Skin of body (tissue), 2 donors: ENCODE data around the gene STXBP5. TPM values are rescaled to one million over a fixed set of nuclear protein-coding genes. Genes with fewer than 3 reads are reported as not detected.
"Not testable (repeated sequence)": the region's sequence is repeated elsewhere in the genome, so short reads cannot be mapped to it uniquely, and the experiment has no call there.

ENCODE experiments used
- DNase-seq: peaks from one replicate; lab custom pipeline; 2025; lab: John Stamatoyannopoulos, UW
- total RNA-seq: library from RNA; depleted of rRNA; stranded (reverse); fragments of >200 nt; gene quantifications from one replicate; pipeline ENCODE4 v1.2.3, GENCODE V29; 2014

The STXBP5 gene
- total RNA-seq, 1 donor from 2014 or later: 20.6 TPM

DNA sequence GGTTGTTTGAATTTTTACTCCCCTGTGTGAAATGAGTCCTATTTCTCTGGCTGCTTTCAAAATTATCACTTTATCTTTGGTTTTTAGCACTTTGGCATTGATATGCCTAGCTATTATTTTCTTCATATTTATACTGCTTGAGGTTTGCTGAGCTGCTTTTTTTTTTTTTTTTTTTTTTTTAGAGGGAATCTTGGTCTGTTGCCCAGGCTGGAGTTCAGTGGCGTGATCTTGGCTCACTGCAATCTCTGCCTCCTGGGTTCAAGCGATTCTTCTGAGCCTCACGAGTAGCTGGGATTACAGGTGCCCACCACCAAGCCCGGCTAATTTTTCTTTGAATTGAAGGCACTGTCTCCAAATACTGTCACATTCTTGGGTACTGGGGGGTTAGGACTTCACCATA lies 40.6 kb downstream of the STXBP5 start:
- no peak for DNase-seq

DNA sequence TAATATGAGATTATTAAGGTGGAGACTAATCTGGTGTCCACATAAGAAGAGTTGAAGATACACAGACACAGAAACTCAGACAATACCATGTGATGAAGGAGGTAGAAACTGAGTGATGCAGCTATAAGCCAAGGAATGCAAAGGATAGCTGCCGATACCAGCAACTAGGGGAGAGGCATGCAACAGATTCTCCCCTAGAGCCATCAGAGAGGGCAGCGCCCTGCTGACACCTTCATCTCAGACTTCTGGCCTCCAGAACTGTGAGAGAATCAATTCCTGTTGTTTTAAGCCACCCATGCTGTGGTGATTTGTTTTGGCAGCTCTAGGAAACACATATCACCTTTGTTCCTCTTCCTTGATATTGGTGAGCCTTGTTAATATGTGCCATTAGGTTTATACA lies 41.5 kb downstream of the STXBP5 start:
- DNase-seq: no peak

DNA sequence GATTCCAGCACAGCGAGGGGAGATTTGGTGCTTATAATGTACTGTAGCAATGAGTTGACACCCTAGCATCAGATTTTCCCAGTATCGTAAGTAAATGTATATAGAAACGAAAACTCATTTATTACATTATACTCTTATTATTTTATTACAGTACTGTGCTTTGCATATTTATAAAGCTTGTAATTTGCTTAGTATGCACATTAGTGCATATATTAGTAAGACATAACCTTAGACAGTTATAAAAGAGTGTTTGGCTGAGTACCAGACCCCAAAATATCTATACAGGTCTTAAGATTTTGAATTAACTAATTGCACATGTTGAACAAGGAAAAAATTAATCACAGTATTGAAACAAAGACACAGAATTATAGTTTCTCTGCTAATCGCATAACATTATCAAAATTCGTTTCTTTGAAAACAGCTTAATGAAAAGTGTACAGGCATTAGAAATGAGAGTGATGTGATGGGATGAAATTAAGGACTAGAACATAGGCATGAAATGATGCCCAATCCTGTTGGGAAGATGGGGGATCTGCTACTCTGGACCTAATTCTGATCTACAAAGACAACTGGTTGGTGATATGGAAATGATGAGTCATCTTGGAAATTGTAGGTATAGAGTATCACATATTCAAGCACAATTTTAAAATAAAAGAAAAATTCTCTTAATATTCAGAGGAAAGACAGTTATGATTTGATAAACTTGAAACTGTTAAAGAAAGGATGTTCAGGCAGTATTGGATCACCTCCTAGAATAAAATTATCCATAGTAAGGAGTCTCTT lies 42.8 kb downstream of the STXBP5 start:
- no peak for DNase-seq

DNA sequence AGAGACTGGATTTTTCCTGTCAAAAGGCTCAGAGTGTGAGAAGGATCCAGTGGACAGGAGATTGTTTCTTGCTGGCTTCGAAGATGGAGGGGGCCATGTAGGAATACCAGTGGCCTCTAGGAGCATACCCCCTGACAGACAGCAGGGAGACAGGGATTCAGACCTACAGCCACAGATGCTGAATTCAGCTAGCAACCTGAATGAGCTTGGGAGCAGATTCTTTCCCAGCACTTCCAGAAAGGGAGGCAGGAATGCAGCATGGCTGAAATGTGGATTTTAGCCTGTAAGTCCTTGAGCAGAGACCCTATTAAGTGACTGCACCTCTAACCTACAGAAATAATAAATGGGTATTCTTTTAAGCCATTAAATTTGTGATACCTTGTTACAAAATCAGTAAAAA lies 44.6 kb downstream of the STXBP5 start:
- DNase-seq: no peak

DNA sequence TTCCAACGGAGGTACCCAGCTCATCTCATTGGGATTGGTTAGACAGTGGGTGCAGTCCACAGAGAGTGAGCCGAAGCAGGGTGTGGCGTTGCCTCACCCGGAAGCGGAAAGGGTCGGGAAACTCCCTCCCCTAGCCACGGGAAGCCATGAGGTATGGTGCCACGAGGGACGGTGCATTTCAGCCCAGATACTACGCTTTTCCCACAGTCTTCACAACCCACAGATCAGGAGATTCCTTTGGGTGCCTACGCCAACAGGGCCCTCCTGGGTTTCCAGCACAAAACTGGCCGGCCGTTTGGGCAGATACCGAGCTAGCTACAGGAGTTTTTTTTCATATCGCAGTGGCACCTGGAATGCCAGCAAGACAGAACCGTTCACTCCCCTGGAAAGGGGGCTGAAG lies 46.9 kb downstream of the STXBP5 start:
- DNase-seq: no peak

DNA sequence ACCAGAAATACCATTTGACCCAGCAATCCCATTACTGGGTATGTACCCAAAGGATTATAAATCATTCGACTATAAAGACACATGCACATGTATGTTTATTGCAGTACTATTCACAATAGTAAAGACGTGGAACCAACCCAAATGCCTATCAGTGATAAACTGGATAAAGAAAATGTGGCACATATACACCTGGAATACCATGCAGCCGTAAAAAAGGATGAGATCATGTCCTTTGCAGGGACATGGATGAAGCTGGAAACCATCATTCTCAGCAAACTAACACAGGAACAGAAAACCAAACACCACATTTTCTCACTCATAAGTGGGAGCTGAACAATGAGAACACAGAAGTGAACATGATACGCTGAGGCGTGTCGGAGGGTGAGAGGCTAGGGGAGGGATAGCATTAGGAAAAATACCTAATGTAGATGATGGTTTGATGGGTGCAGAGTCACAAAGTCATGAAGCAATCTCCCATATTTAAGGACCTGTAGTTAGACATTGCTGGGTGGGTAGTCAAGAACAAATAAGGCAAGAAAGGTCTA lies 50.8 kb downstream of the STXBP5 start:
- DNase-seq: not testable (repeated sequence)

DNA sequence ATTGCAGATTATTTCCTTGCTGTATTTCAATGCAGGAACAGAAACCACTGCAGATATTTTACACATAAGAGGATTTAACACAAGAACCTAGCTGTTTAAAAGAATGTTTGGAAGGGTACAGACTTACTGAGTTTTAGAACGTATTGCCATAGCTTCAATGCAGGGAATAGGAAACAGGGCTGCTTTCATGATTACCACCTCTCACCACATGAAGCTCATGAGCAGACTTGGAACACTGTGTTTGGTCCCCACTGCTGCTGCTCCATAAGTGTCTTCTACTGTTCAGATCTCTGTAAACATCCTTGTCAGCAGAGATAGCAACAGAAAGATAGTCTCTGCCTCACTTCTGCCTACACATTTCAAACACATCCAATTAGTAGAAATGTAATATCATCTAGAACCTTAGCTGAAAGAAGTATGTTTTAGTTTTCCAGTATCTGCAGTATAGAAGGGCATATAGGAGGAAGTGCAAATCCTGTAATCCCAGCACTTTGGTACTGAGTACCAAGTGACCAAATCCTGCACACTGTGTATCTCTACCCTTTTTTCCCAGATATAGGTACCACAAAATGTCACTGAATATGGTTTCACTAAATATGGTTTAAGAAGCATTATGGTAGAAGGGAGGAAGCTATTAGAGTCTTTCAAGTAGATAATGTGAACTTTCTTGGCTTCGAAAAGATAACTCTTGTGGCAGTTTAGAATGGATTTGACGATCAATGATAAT lies 51.9 kb downstream of the STXBP5 start:
- no peak for DNase-seq

DNA sequence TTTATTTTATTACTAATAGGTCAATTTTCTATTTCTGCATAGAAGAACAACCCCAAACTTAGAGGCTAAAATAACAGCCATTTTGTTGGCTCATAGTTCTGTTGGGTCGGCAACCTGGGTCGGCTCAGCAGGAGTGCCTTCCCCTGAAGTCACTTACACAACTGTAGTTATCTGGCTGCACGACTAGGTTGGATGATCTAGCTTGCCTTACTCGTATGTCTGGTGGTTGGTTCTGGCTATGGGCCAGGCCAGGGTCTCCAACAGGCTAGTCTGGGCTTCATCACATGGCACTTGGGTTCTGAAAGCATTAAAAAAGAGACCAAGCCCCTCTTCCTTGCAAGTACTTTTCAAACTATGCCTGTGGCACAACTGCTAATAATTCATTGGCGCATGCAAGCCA lies 53.5 kb downstream of the STXBP5 start:
- no peak for DNase-seq

DNA sequence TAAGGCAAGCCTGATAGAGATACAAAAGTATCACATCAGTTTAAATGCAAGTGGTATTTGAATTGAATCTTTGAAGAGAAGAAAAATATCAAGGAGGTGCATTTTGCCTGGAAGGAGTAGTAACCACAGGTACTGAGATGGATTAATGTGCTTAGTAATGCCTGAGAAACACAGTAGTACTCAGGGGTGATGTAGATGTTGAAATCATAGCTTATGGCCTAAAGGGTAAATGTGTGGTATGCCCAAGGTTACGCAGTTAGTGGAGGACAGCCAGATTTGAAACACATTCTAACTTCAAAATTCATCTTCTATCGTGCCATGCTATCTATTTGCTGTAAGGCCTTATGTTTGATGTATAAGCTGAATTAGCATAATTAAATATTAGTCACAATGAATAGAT lies 55.9 kb downstream of the STXBP5 start:
- no peak for DNase-seq

DNA sequence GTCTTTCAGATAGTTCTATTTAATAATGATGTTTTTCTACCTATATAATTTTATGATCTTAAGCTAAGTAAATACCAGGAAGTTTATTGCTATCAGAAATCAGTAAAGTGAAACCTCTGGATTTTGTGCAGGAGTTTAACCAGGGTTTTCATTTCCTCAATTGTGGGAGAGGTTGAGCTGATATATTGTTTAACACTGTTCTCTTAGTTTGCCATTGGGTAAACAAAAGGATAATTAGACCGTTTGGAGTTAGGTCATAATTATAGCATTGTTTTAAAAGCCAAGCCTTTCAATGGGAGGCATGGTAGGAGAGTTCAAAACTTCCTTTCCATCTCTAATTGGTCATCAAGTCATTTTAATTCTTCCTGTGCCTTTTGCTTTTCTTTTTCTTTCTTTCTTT lies 58.7 kb downstream of the STXBP5 start:
- no peak for DNase-seq

DNA sequence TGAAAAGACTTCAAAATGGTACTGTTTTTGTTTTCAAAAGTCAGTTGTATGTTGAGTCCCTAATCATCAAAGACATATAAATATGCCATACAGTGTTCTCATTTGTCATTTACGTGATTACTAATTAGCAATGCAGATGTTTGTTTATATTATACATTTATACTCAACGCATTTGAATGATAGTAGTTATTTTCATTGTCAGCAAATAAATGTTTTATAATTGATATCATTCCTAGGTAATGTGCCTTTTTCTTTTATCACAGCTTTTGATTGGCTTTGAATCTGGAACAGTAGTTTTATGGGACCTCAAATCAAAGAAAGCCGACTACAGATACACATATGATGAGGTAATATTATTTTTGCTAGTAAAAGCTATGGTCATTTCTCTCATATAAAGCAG lies 62.6 kb downstream of the STXBP5 start:
- no peak for DNase-seq

DNA sequence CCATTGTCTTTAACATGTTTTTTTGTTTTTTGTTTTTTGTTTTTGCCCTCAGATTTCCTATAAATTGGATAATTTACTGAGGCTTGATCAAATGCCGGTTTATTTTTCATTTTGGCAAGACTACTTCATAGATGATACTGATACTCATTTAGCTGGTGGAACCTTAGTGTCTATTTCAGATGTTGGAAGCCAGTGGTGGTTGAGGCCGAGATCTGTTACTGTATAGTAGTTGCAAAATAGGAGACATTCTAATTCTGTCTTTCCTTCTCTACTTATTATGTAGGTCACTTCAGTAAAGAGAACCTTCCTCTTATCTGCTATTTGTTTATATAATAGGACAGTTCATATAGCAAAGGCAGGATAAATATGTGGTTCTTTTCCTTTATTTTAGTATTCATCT lies 63.4 kb downstream of the STXBP5 start:
- no peak for DNase-seq

DNA sequence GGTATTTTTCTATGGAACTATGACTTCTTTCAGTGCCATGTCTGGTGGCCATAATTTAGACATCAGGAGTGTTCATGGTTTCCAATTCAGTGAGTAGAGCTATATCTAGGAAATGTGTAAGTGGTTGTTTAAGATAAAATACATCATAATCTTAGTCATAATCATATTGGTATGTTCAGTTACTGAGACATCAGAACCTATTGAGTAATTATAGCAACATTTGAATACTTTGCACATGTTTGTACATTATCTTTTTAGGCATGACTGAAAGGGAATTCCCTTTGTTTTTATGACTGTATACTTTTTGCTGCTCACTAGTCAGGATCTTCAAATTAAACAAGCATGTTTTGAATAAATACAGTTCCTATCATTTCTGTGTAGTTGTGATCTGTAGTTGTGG lies 64.0 kb downstream of the STXBP5 start:
- no peak for DNase-seq

DNA sequence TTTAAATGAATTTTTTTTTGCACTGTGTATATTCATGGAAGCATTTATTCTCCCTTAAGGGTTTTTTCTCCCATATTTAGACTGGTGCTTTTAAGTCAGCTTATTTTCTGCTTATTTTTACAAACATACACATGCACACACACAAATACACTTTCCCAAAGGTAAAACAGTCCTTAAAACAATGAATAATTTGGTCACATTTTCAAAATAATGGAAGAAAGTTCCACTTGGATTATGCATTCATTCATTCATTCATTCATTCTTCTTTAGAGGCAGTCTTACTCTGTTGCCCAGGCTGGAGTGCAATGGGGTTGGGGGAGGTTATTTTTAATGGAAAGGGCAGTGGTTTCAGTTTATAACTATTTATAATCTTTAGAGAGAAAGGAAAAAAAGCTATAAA lies 69.8 kb downstream of the STXBP5 start:
- DNase-seq: no peak

DNA sequence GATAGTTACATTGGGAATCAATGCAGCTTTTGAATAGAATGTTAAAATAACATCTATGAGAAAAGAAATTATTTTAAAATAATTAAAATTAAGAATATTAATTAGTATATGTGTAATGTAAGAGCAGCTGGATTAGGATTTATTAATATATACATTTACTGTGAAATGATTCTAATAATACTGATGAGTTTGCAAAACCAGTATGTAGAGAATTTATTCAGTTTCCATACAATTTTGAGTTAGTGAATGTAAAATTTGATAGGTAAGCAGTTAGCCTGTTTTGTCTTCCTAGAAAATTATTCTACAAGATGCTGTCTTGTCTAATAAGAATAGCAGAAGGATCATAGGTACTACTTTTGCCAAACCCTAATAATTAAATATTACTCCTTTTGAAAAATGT lies 70.6 kb downstream of the STXBP5 start:
- no peak for DNase-seq

DNA sequence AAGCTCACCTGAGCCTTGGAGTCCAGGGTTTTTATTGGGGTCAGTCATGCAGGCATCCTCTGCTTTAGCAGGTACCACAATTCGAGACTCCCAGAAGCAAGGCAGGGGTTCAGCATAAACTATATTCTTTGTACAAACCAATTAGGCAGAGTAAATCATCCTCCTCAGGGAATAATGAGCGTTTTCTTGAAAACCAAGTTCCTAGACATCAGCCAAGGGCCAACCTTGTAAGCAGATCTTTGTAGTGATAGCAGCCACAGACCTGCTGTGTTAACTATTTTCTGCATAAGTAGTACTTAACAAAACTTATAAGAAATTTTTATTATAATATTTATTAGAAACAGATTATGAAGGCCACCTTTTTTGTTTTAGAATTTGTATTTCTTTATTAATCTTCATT lies 74.7 kb downstream of the STXBP5 start:
- DNase-seq: no peak

DNA sequence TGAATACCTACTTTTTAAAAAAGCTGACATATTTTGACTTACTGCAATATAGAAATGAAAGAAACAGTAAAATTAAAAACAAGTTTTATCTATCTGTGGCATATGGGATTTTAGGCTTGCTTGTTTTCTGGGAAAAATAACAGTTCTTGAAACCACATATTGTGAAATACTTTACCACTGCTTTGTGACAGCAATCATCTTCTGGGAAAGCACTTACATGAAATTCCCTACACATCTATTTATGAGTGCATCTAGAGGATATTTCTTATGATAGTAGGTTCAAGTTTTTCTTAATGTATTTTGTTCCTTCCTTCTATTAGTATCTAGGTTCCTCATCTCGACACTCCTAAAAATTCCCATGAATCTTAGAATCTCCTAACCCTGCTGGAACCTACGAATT lies 75.2 kb downstream of the STXBP5 start:
- no peak for DNase-seq

DNA sequence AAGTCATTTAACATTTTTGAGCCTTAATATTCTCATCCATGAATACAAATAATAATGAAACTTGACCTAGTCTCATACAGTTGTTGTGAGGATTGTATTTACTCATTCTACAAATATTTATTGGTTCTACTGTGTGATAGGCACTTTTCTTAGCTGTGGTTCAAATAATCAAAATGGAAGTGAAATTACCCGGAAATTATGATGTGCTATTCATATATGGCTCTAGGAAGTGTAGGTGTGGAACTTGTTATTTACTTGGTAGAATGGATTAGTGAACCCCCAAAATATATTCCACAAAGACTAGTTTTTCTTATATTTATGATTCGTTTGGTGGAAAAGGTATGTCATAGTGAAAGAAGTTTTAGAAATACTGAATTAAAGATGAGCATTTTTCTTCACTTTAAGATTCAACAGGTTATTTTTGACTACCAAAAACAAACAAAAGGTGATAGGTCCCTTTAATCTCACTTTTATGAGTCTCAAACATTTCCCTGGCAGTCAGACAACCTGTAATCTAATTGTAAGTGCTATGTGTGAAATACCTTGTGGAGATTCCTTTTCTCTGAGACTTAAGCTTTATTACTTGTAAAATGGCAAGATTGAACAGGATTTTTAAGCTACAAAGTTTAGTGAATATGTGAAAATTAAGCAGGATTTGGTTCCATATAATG lies 77.8 kb downstream of the STXBP5 start:
- no peak for DNase-seq

DNA sequence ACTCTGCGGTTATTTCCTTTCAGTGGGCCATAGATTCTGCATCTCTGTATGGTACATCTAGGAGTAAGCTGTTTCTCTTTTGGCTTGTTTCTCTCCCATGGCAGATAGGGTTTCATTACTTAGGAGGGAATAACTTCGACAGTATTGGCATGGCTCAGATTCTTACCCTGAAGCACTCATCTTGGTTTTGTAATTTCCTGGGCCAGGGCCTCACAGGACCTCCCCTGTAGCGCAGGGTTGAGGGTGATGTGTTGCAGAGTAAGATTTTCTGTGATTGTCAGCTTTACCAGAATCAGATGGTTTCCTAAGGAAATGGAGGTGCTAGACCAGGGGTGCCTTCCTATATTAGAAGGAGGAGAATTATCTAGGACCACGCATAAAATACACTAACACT lies 78.3 kb downstream of the STXBP5 start:
- DNase-seq: no peak

DNA sequence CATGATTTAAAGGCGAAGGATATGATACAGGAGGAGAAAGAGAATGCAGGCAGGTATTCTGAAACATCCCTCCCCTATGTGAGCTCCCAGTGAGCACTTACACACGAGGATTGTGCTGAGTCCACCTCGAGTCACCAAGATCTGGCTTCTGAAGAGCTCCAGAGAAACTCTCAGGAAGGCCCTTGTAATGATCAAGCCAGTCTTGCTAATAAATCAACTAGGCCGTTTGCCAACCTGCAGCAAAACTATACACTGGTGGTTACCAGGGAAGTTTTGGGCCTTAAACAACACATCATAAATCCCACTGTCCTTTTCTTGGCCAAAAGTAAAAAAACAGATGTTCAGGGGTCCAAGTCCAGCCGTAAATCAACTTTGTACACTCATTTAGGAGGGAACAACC lies 79.2 kb downstream of the STXBP5 start:
- DNase-seq: no peak

DNA sequence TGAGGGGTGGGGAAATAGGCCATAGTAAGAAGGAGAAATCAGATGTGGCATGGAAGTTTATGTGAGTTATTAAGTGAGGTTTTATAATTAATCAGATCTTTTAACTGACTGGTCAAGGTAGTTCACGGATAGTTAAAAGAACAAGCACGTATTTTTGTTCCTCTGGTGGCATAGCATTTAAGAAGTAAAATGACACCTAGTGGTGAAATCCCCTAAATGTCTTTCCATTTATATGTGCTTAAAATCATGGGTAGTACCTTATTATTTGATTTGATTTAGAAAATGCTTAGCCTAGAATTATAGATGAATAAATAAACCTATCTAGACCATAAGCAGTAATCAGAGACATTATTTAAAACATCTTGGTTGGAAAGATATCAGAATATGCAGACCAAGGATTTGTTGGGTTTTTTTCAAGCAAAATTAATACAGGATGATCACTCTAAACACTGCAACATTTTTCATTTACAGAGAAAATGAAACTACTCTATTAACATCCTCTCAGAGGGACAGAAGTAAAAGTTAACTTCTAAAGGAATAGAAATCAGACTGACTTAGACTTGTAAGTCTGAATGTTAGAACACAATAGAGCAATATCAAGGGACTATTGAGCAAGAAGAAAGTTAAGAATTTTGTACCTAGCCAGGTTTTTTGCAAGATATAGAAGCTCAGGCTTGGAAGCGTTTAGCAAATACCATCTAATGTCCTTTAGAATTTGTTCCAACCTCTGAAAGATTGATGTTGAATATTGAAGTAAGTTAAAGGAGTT lies 81.1 kb downstream of the STXBP5 start:
- DNase-seq: no peak

DNA sequence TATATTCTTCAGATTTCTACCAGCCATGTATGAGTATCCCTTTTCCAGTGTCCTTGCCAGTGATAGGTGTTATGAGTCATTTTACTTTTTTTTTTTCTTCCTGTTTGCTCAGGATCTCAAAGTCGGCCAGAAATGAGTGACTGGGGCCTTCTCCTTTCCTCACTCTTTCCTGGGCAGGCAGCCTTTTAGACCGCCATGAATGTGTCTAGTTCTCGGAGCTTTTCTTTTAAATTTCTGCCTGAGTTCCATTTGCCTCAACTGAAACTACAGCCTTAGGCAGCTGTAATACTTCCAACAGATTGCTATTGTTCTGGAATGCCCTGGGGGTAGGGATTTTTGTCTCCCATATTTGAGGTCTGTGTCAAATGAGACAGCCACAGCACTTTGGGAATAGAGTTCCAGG lies 83.7 kb downstream of the STXBP5 start:
- DNase-seq: no peak
